IPS-20b (cell line): ENCODE data around the gene ENTREP3.
"Not testable (repeated sequence)": the region's sequence is repeated elsewhere in the genome, so short reads cannot be mapped to it uniquely, and the experiment has no call there.

ENCODE experiments used
- H3K27ac ChIP-seq: one replicate; pipeline ENCODE4 v1.5.1; 2013; ENCODE audit warnings: low read length
- H3K27me3 ChIP-seq: 2 replicates; pipeline ENCODE4 v1.6.1; 2013; ENCODE audit warnings: mild to moderate bottlenecking, low read length, inconsistent platforms; ENCODE audit not compliant: insufficient read depth
- H3K36me3 ChIP-seq: 2 replicates; pipeline ENCODE4 v1.6.1; 2013; ENCODE audit warnings: low read depth, mild to moderate bottlenecking, inconsistent platforms, low read length, moderate library complexity; ENCODE audit not compliant: insufficient read depth
- H3K4me1 ChIP-seq: 2 replicates; pipeline ENCODE4 v1.6.1; 2013; ENCODE audit warnings: mild to moderate bottlenecking, control low read depth, inconsistent platforms, low read length, moderate library complexity; ENCODE audit not compliant: insufficient read depth
- H3K4me3 ChIP-seq: 2 replicates; pipeline ENCODE4 v1.5.1; 2013; ENCODE audit warnings: mild to moderate bottlenecking, low read length, inconsistent platforms
- H3K9ac ChIP-seq: 2 replicates; pipeline ENCODE4 v1.6.1; 2013; ENCODE audit warnings: low read depth, mild to moderate bottlenecking, inconsistent platforms, low read length, moderate library complexity
- H3K9me3 ChIP-seq: 2 replicates; pipeline ENCODE4 v1.6.1; 2013; ENCODE audit warnings: mild to moderate bottlenecking, low read depth, low read length, inconsistent platforms; ENCODE audit not compliant: insufficient read depth

ENTREP3 gene

GRCh38 chr1:155211381-155212050, 43.8 kb downstream of the ENTREP3 start:
- not testable (repeated sequence) for H3K27ac ChIP-seq, H3K36me3 ChIP-seq, H3K4me3 ChIP-seq, H3K9ac ChIP-seq, H3K9me3 ChIP-seq, H3K27me3 ChIP-seq
- H3K4me1 ChIP-seq: peaks cover 16% of the 10 kb centered on the region; the same call in 1 of the 2 replicates

GRCh38 chr1:155210314-155211104, 44.8 kb downstream of the ENTREP3 start:
- Histone ChIP-seq H3K4me1 (peaks cover 16% of the 10 kb centered on the region; the same call in 1 of the 2 replicates), H3K27me3 (no peaks in the 10 kb centered on the region; the same call in 1 of the 2 replicates), H3K27ac (no peak overlapping the region), H3K36me3 (no peaks in the 10 kb centered on the region), H3K4me3 (no peak overlapping the region), H3K9me3 (no peaks in the 10 kb centered on the region), H3K9ac (no peak overlapping the region)

GRCh38 chr1:155209312-155209721, 46.0 kb downstream of the ENTREP3 start:
- H3K9ac ChIP-seq: peak overlapping the region; percentile 96
- H3K4me3 ChIP-seq: peak overlapping the region; percentile 97
- H3K27me3 ChIP-seq: no peaks in the 10 kb centered on the region; the same call in 1 of the 2 replicates
- peaks cover 16% of the 10 kb centered on the region; the same call in 1 of the 2 replicates for H3K4me1 ChIP-seq
- no peaks in the 10 kb centered on the region for H3K9me3 ChIP-seq
- H3K27ac ChIP-seq: peak overlapping the region; percentile 69
- peaks cover 5% of the 10 kb centered on the region; the same call in 1 of the 2 replicates for H3K36me3 ChIP-seq

- Histone ChIP-seq H3K9ac (peak within 1 kb of the TSS; percentile 96), H3K4me1 (peaks cover 16% of the 10 kb centered on the region; the same call in 1 of the 2 replicates), H3K27ac (peak within 1 kb of the TSS; percentile 69), H3K36me3 (peaks cover 10% of the 10 kb centered on the region; the same call in 1 of the 2 replicates), H3K4me3 (peak within 1 kb of the TSS; percentile 97), H3K9me3 (no peaks in the 10 kb centered on the region), H3K27me3 (no peaks in the 10 kb centered on the region; the same call in 1 of the 2 replicates)
These were observed 46.6 kb downstream of the ENTREP3 start, which contains the start of gene MTX1 for GRCh38 chr1:155208541-155209311. Gene MTX1 (plus strand): TSS chr1:155208695. CDS start chr1:155208805, 110 bp downstream.

GRCh38 chr1:155207806-155208540, 47.3 kb downstream of the ENTREP3 start, which contains the start of gene THBS3:
Gene THBS3 (minus strand): TSS chr1:155207897. CDS start chr1:155207876, 21 bp downstream.
- Histone ChIP-seq H3K4me1 (peaks cover 16% of the 10 kb centered on the region; the same call in 1 of the 2 replicates), H3K27me3 (no peaks in the 10 kb centered on the region; the same call in 1 of the 2 replicates), H3K36me3 (peaks cover 16% of the 10 kb centered on the region), H3K9me3 (no peaks in the 10 kb centered on the region), H3K27ac (peak within 1 kb of the TSS; percentile 69), H3K9ac (peak within 1 kb of the TSS; percentile 96), H3K4me3 (peak within 1 kb of the TSS; percentile 97)

GRCh38 chr1:155206891-155207805, 48.1 kb downstream of the ENTREP3 start:
- Histone ChIP-seq H3K4me1 (peaks cover 16% of the 10 kb centered on the region; the same call in 1 of the 2 replicates), H3K27me3 (no peaks in the 10 kb centered on the region; the same call in 1 of the 2 replicates), H3K36me3 (peaks cover 24% of the 10 kb centered on the region), H3K27ac (no peak overlapping the region), H3K4me3 (peak overlapping the region; percentile 97), H3K9ac (peak overlapping the region; percentile 96), H3K9me3 (no peaks in the 10 kb centered on the region)

GRCh38 chr1:155205969-155206593, 49.2 kb downstream of the ENTREP3 start:
- Histone ChIP-seq H3K27ac (no peak overlapping the region), H3K4me3 (no peak overlapping the region), H3K9me3 (no peaks in the 10 kb centered on the region), H3K27me3 (no peaks in the 10 kb centered on the region; the same call in 1 of the 2 replicates), H3K9ac (no peak overlapping the region), H3K4me1 (peaks cover 16% of the 10 kb centered on the region; the same call in 1 of the 2 replicates), H3K36me3 (peaks cover 35% of the 10 kb centered on the region)

GRCh38 chr1:155205035-155205434, 50.2 kb downstream of the ENTREP3 start:
- Histone ChIP-seq H3K27ac (no peak overlapping the region), H3K4me3 (no peak overlapping the region), H3K27me3 (no peaks in the 10 kb centered on the region; the same call in 1 of the 2 replicates), H3K4me1 (peaks cover 16% of the 10 kb centered on the region; the same call in 1 of the 2 replicates), H3K9me3 (no peaks in the 10 kb centered on the region), H3K36me3 (peaks cover 45% of the 10 kb centered on the region), H3K9ac (no peak overlapping the region)

GRCh38 chr1:155202731-155203515, 52.4 kb downstream of the ENTREP3 start:
- peaks cover 66% of the 10 kb centered on the region for H3K36me3 ChIP-seq
- no peak overlapping the region for H3K9ac ChIP-seq
- no peak overlapping the region for H3K27ac ChIP-seq
- no peaks in the 10 kb centered on the region; the same call in 1 of the 2 replicates for H3K27me3 ChIP-seq
- H3K4me3 ChIP-seq: no peak overlapping the region
- H3K9me3 ChIP-seq: no peaks in the 10 kb centered on the region
- peaks cover 8% of the 10 kb centered on the region; the same call in 1 of the 2 replicates for H3K4me1 ChIP-seq
